Mammary epithelial cell (primary cell): ENCODE results near the gene RNMT.

ENCODE experiments used
- EZH2 ChIP-seq: IDR thresholded peaks from 2 replicates; pipeline ENCODE4 v1.6.1; 2012; ENCODE audit warnings: low read length, inconsistent platforms, borderline replicate concordance
- TF ChIP-seq, protein P1 (sequence below), 2 donors: IDR thresholded peaks in 1 of 2; conservative IDR thresholded peaks in 1 of 2; 2 replicates each; pipeline ENCODE4 v1.5.1; 2011 to 2012; ENCODE audit warnings: inconsistent platforms in 2 of 2, low read length in 2 of 2, mild to moderate bottlenecking in 2 of 2, control low read depth in 1 of 2, low read depth in 1 of 2; ENCODE audit not compliant: insufficient read depth in 1 of 2; ENCODE audit errors: extremely low read depth in 1 of 2

DNA sequence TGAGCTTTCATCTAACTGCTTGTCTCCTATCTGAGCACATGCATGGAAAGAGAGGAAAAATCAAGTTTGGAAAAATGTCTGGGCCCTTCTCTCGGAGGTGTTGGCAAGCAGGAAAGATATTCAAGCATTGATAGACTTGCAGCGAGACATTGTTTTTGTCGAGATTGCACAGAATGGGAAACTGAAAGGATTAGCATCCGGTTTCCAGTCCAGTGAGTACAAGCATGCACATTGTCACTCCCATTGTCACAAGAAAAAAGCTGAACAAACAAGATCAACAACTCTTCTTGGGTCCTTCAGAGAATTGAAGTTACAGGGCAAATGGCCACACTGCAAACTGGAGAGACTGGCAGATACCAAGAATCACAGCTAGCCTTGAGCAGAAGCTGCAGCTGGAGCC, 77.8 kb downstream of the RNMT start:
- TF ChIP-seq, protein P1, sequence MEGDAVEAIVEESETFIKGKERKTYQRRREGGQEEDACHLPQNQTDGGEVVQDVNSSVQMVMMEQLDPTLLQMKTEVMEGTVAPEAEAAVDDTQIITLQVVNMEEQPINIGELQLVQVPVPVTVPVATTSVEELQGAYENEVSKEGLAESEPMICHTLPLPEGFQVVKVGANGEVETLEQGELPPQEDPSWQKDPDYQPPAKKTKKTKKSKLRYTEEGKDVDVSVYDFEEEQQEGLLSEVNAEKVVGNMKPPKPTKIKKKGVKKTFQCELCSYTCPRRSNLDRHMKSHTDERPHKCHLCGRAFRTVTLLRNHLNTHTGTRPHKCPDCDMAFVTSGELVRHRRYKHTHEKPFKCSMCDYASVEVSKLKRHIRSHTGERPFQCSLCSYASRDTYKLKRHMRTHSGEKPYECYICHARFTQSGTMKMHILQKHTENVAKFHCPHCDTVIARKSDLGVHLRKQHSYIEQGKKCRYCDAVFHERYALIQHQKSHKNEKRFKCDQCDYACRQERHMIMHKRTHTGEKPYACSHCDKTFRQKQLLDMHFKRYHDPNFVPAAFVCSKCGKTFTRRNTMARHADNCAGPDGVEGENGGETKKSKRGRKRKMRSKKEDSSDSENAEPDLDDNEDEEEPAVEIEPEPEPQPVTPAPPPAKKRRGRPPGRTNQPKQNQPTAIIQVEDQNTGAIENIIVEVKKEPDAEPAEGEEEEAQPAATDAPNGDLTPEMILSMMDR (conservative IDR thresholded peaks at IDR 0.05 in 1 of 2, IDR thresholded peaks at IDR 0.05 in 1 of 2; ENCODE audit: extremely low read depth in 1 of 2, insufficient read depth in 1 of 2, low read depth in 1 of 2, low read length in 2 of 2): no peak
- no peak for TF ChIP-seq EZH2
